Activated CD8-positive, alpha-beta T cell treated with anti-CD3 and anti-CD28 coated beads for 36 hours (primary cell): ENCODE results near the gene RHBDL3. TPM values are rescaled to one million over a fixed set of nuclear protein-coding genes. Genes with fewer than 3 reads are reported as not detected.

Experiments used
- ATAC-seq: fragments of 200-7000 bp; cut with Tn5 transposase; one replicate; pipeline ENCODE4 v1.10.0; 2021; ENCODE audit warnings: mild to moderate bottlenecking, moderate library complexity
- CTCF ChIA-PET: fragments of 350-600 bp; sonication (Branson Sonifier 250); formaldehyde crosslinking; loops from one replicate; lab custom pipeline; 2021; ENCODE audit warnings: antibody characterized with exemption; lab: Charles Lee
- POLR2A ChIA-PET: fragments of 350-600 bp; sonication (Branson Sonifier 250); formaldehyde crosslinking; loops from one replicate; lab custom pipeline; 2021; ENCODE audit warnings: antibody characterized with exemption; lab: Charles Lee
- DNase-seq: peaks from one replicate; pipeline ENCODE4 v3.0.0-alpha.2; 2020
- H3K27ac Mint-ChIP-seq: one replicate; pipeline ENCODE4 v1.8.0; 2021; ENCODE audit warnings: mild to moderate bottlenecking, mixed read lengths
- H3K27me3 Mint-ChIP-seq: one replicate; pipeline ENCODE4 v1.8.0; 2021; ENCODE audit warnings: mixed read lengths
- H3K36me3 Mint-ChIP-seq: one replicate; pipeline ENCODE4 v1.8.0; 2021; ENCODE audit warnings: low read depth, mixed read lengths
- H3K4me1 Mint-ChIP-seq: one replicate; pipeline ENCODE4 v1.8.0; 2021; ENCODE audit warnings: low read depth, mixed read lengths
- H3K4me3 Mint-ChIP-seq: one replicate; pipeline ENCODE4 v1.8.0; 2021; ENCODE audit warnings: mild to moderate bottlenecking, moderate library complexity, mixed read lengths
- H3K9me3 Mint-ChIP-seq: one replicate; pipeline ENCODE4 v1.8.0; 2021; ENCODE audit warnings: mixed read lengths
- CTCF ChIP-seq: fragments of 200-600 bp; IDR thresholded peaks from one replicate; pipeline ENCODE4 v1.8.0; 2022; ENCODE audit warnings: antibody characterized with exemption, mild to moderate bottlenecking
- intact Hi-C: fragments of 100-400 bp; cut with micrococcal nuclease; formaldehyde crosslinking; loops from one replicate; pipeline ENCODE4 v1.10.0; 2022
- total RNA-seq, 2 experiments: library from RNA; stranded (reverse); gene quantifications; one replicate each; pipeline ENCODE4 v1.2.3, GENCODE V29; 2021

RHBDL3 gene
- total RNA-seq, 2 experiments from 2014 or later, result 0.11 TPM; not detected in 1

- DNase-seq, result no peak
- intact Hi-C loops, result no loop called here
- no peaks in the 10 kb centered on the region for H3K36me3 Mint-ChIP-seq
- CTCF ChIA-PET, result interaction anchor here (1.7 kb wide), 1 partner anchor 33 kb away, joined by 7 read pairs; no protein-coding TSS in a partner anchor
- no peak for TF ChIP-seq CTCF
- H3K9me3 Mint-ChIP-seq, result no peaks in the 10 kb centered on the region
- H3K27ac Mint-ChIP-seq, result no peak overlapping the region
- H3K4me1 Mint-ChIP-seq, result no peaks in the 10 kb centered on the region
- no peak for ATAC-seq
- POLR2A ChIA-PET, result interaction anchor here (0.9 to 1.3 kb wide), 2 partner anchors 9 to 14 kb away, joined by 3 read pairs; no protein-coding TSS in a partner anchor
- no peak overlapping the region for H3K4me3 Mint-ChIP-seq
- H3K27me3 Mint-ChIP-seq, result peaks cover 2% of the 10 kb centered on the region
These were observed 20.3 kb downstream of the RHBDL3 start for GRCh38 chr17:32285746-32286517.

DNA sequence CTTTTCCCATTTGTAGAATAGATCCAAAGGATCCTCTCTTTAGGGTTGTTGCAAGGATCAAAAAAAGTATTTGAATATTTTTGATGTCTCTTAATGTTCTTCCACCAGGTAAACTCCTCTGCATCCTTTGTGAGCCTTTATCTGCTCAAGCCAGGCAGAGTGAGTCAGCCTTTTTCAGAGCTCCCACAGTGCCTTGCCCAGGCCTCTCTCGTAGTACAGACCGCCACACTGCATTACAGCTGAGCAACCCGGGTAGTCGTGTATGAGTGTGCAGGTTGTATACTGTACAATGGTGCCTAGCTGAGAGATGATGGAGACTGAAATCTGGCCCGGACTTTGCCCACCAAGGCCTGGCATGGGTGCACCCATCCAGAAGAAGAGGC lies 20.9 kb downstream of the RHBDL3 start:
- TF ChIP-seq CTCF, result no peak
- H3K27me3 Mint-ChIP-seq, result peaks cover 2% of the 10 kb centered on the region
- ATAC-seq, result no peak
- intact Hi-C loops, result no loop called here
- ChIA-PET CTCF (interaction anchor here (1.7 kb wide), 1 partner anchor 33 kb away, joined by 7 read pairs; no protein-coding TSS in a partner anchor), POLR2A (interaction anchor here (0.9 to 1.3 kb wide), 3 partner anchors 10 to 42 kb away, joined by 3 read pairs; no protein-coding TSS in a partner anchor)
- H3K36me3 Mint-ChIP-seq, result no peaks in the 10 kb centered on the region
- no peaks in the 10 kb centered on the region for H3K4me1 Mint-ChIP-seq
- H3K9me3 Mint-ChIP-seq, result no peaks in the 10 kb centered on the region
- H3K4me3 Mint-ChIP-seq, result no peak overlapping the region
- peak; percentile 12 for DNase-seq
- no peak overlapping the region for H3K27ac Mint-ChIP-seq

- no peak for DNase-seq
- no peak overlapping the region for H3K4me3 Mint-ChIP-seq
- ATAC-seq, result no peak
- ChIA-PET POLR2A (no interaction called here), CTCF (interaction anchor here (1.2 kb wide), 1 partner anchor 31 kb away, joined by 4 read pairs; no protein-coding TSS in a partner anchor)
- H3K4me1 Mint-ChIP-seq, result no peaks in the 10 kb centered on the region
- H3K27ac Mint-ChIP-seq, result no peak overlapping the region
- H3K9me3 Mint-ChIP-seq, result no peaks in the 10 kb centered on the region
- intact Hi-C loops, result no loop called here
- H3K27me3 Mint-ChIP-seq, result peaks cover 2% of the 10 kb centered on the region
- no peaks in the 10 kb centered on the region for H3K36me3 Mint-ChIP-seq
- TF ChIP-seq CTCF, result no peak
These were observed 22.3 kb downstream of the RHBDL3 start for GRCh38 chr17:32287804-32288511.

DNA sequence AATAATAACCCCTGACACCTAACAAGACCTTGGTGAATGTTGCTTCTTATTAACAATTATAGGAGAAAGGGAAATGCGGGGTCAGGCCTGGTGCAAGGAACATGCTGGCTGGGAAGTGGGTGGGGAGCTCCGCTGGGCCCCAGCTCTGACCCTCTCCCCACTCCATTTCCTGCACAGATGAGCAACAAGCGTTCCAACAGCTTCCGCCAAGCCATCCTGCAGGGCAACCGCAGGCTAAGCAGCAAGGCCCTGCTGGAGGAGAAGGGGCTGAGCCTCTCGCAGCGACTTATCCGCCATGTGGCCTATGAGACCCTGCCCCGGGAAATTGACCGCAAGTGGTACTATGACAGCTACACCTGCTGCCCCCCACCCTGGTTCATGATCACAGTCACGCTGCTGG lies 23.0 kb downstream of the RHBDL3 start:
- ATAC-seq (no peak), DNase-seq (no peak)
- Mint-ChIP-seq H3K4me3 (no peak overlapping the region), H3K9me3 (no peaks in the 10 kb centered on the region), H3K36me3 (no peaks in the 10 kb centered on the region), H3K27ac (no peak overlapping the region), H3K27me3 (peaks cover 2% of the 10 kb centered on the region), H3K4me1 (no peaks in the 10 kb centered on the region)
- ChIA-PET CTCF (no interaction called here), POLR2A (no interaction called here)
- no peak for TF ChIP-seq CTCF
- intact Hi-C loops, result no loop called here
